GM23338 (cell line): ENCODE results near the gene MGAT5. TPM values are rescaled to one million over a fixed set of nuclear protein-coding genes. Genes with fewer than 3 reads are reported as not detected.

ENCODE experiments used
- ATAC-seq: fragments of 200-7000 bp; cut with Tn5 transposase; 3 replicates; pipeline ENCODE4 v1.9.1; 2020
- DNase-seq: peaks from one replicate; pipeline ENCODE4 v3.0.0-alpha.2; 2015; ENCODE audit warnings: low spot score
- H2AFZ ChIP-seq: fragments of 200-600 bp; sonication (generic); 2 replicates; pipeline ENCODE4 v1.8.0; 2016; ENCODE audit warnings: antibody characterized with exemption, mild to moderate bottlenecking, moderate library complexity
- H3F3A ChIP-seq: fragments of 200-600 bp; sonication (generic); replicated peaks from 2 replicates; pipeline ENCODE4 v1.8.0; 2017; ENCODE audit warnings: antibody characterized with exemption, mixed run types, low read depth
- H3K27ac ChIP-seq: fragments of 200-600 bp; sonication (generic); 2 replicates; pipeline ENCODE4 v1.6.1; 2016; ENCODE audit warnings: low read depth
- H3K27me3 ChIP-seq: fragments of 200-600 bp; sonication (generic); 2 replicates; pipeline ENCODE4 v1.8.0; 2016; ENCODE audit warnings: mild to moderate bottlenecking, mixed run types, moderate library complexity; ENCODE audit not compliant: insufficient read depth
- H3K36me3 ChIP-seq: fragments of 200-600 bp; sonication (generic); 2 replicates; pipeline ENCODE4 v1.8.0; 2016; ENCODE audit warnings: mild to moderate bottlenecking; ENCODE audit not compliant: insufficient read depth
- H3K4me1 ChIP-seq: fragments of 200-600 bp; sonication (generic); 2 replicates; pipeline ENCODE4 v1.8.0; 2016; ENCODE audit warnings: mild to moderate bottlenecking, moderate library complexity; ENCODE audit not compliant: insufficient read depth
- H3K4me2 ChIP-seq: fragments of 200-600 bp; sonication (generic); 2 replicates; pipeline ENCODE4 v1.7.1; 2017; ENCODE audit warnings: mixed run types
- H3K4me3 ChIP-seq: fragments of 200-600 bp; sonication (generic); 2 replicates; pipeline ENCODE4 v1.6.1; 2016; ENCODE audit warnings: mixed run types
- H3K79me2 ChIP-seq: fragments of 200-600 bp; sonication (generic); replicated peaks from 2 replicates; pipeline ENCODE4 v1.8.0; 2017; ENCODE audit warnings: mild to moderate bottlenecking; ENCODE audit not compliant: insufficient read depth
- H3K9me2 ChIP-seq: fragments of 200-600 bp; sonication (generic); 2 replicates; pipeline ENCODE4 v1.8.0; 2017; ENCODE audit not compliant: insufficient read depth
- H4K20me1 ChIP-seq: fragments of 200-600 bp; sonication (generic); replicated peaks from 2 replicates; pipeline ENCODE4 v1.8.0; 2017; ENCODE audit warnings: mild to moderate bottlenecking; ENCODE audit not compliant: insufficient read depth
- H3K27ac Mint-ChIP-seq: 2 replicates; pipeline ENCODE4 v1.8.0; 2020; ENCODE audit warnings: inconsistent platforms, mild to moderate bottlenecking, moderate library complexity, mixed read lengths
- H3K27me3 Mint-ChIP-seq: 3 replicates; pipeline ENCODE4 v1.8.0; 2022; ENCODE audit warnings: low read depth, mild to moderate bottlenecking, moderate library complexity, mixed read lengths, inconsistent platforms; ENCODE audit not compliant: insufficient read depth, poor library complexity
- H3K36me3 Mint-ChIP-seq: 3 replicates; pipeline ENCODE4 v1.8.0; 2021; ENCODE audit warnings: low read depth, mild to moderate bottlenecking, inconsistent platforms, moderate library complexity, mixed read lengths
- H3K4me1 Mint-ChIP-seq: 3 replicates; pipeline ENCODE4 v1.8.0; 2020; ENCODE audit warnings: mild to moderate bottlenecking, inconsistent platforms, mixed read lengths
- H3K4me3 Mint-ChIP-seq: 3 replicates; pipeline ENCODE4 v1.8.0; 2021; ENCODE audit warnings: moderate library complexity, mild to moderate bottlenecking, inconsistent platforms, mixed read lengths
- H3K9me3 Mint-ChIP-seq: 3 replicates; pipeline ENCODE4 v1.8.0; 2020; ENCODE audit warnings: moderate library complexity, mild to moderate bottlenecking, inconsistent platforms, mixed read lengths
- CTCF ChIP-seq, 2 experiments: fragments of 200-600 bp in 1 of 2; sonication (generic) in 1 of 2; conservative IDR thresholded peaks; 2 replicates each; pipeline versions ENCODE4 v1.5.1 to v1.6.1; 2016 to 2017; ENCODE audit warnings: antibody characterized with exemption in 2 of 2, low read depth in 2 of 2, mild to moderate bottlenecking in 2 of 2, moderate library complexity in 1 of 2
- JUNB ChIP-seq: IDR thresholded peaks from one replicate; pipeline ENCODE4 v1.6.1; 2016; ENCODE audit warnings: antibody characterized with exemption; ENCODE audit not compliant: unreplicated experiment
- POLR2AphosphoS5 ChIP-seq: IDR thresholded peaks from 2 replicates; pipeline ENCODE4 v1.6.1; 2016; ENCODE audit warnings: antibody characterized with exemption, low read depth
- STAT1 ChIP-seq: IDR thresholded peaks from one replicate; pipeline ENCODE4 v1.6.1; 2016; ENCODE audit warnings: antibody characterized with exemption; ENCODE audit not compliant: unreplicated experiment
- ZNF331 ChIP-seq: fragments of 250-450 bp; sonication (Bioruptor Pico); IDR thresholded peaks from 2 replicates; pipeline ENCODE4 v1.5.0; 2020; ENCODE audit warnings: low read depth, mild to moderate bottlenecking, moderate library complexity
- ZNF462 ChIP-seq: fragments of 250-450 bp; sonication (Bioruptor Pico); IDR thresholded peaks from 2 replicates; pipeline ENCODE4 v1.5.0; 2020; ENCODE audit warnings: mild to moderate bottlenecking, moderate library complexity
- polyA plus RNA-seq: library from polyadenylated mRNA; unstranded; fragments of >200 nt; fragmentation: Nextera tagmentation; extraction: Ambion mirVana; gene quantifications from 2 replicates; pipeline ENCODE4 v1.2.1, GENCODE V29; 2016
- total RNA-seq: library from RNA; depleted of rRNA; stranded (reverse); fragments of >200 nt; shearing (Covaris generic); gene quantifications from 2 replicates; pipeline ENCODE4 v1.2.3, GENCODE V29; 2014

The MGAT5 gene
- total and polyA plus RNA-seq, 2 experiments from 2014 or later = 4.6 to 27.6 TPM

DNA sequence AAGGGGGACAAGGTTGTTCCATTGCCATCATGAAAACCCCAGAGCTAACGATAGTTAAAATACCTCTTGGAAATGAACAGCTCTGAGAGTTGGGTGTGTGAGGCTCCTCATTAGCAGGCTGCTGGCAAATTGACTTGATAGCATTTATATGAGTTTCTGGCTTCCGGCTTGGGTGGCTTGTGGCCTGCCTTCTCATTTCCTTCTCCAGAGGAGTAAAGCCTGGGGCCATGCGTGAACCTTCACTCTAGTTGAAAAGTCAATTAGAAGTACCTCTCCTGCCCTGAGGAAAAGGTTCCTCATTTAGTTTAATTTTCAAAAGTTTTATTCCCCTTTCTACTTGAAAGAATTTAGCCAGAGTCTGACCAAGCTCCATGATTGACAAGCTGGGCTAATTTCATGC, 67.1 kb downstream of the MGAT5 start (continued):
- TF ChIP-seq ZNF462 (CRISPR knock-in tag) (no peak), POLR2AphosphoS5 (no peak), CTCF (conservative IDR thresholded peaks at IDR 0.05; ENCODE audit: low read depth in 2 of 2) (no peak), STAT1 (no peak), ZNF331 (CRISPR knock-in tag) (no peak)

DNA sequence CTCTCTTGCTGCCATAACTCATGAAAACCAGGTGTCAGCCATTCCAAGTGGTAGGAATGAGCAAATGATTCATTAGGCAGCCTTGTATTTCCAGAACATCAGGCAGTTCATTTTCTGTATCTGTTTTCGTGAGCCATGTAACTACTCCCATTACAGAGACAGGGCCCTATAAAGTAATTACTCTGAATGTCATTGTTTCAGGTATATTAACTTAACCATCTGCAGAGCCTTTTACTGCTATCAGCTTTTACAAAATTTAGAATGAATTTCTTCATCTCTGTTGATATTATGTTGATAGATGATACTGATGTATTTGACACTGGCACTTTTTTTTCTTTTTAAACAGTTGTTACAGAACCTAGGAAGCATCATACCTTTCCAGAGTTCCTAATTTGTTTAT, 69.9 kb downstream of the MGAT5 start:
- H3K36me3 Mint-ChIP-seq = peaks cover 24% of the 10 kb centered on the region; the same call in 2 of the 3 replicates
- peaks cover 5% of the 10 kb centered on the region; the same call in 2 of the 3 replicates for H3K9me3 Mint-ChIP-seq
- Histone ChIP-seq H3K36me3 (no peaks in the 10 kb centered on the region), H4K20me1 (peaks cover 3% of the 10 kb centered on the region; the same call in 1 of the 2 replicates), H3K9me2 (no peaks in the 10 kb centered on the region; the same call in 1 of the 2 replicates), H2AFZ (no peak overlapping the region), H3K27me3 (no peaks in the 10 kb centered on the region), H3K4me1 (peaks cover 13% of the 10 kb centered on the region), H3K4me3 (no peak overlapping the region), H3K4me2 (no peak overlapping the region), H3K27ac (no peak overlapping the region), H3F3A (no peaks in the 10 kb centered on the region), H3K79me2 (no peaks in the 10 kb centered on the region)
- no peak for DNase-seq
- no peak for ATAC-seq
- H3K27ac Mint-ChIP-seq = no peak overlapping the region
- H3K4me3 Mint-ChIP-seq = no peak overlapping the region
- peaks cover 6% of the 10 kb centered on the region for H3K27me3 Mint-ChIP-seq
- peaks cover 13% of the 10 kb centered on the region for H3K4me1 Mint-ChIP-seq
- TF ChIP-seq ZNF462 (CRISPR knock-in tag) (no peak), JUNB (no peak), POLR2AphosphoS5 (no peak), ZNF331 (CRISPR knock-in tag) (no peak)
